ENCODE results near the gene PRPSAP1. TPM values are rescaled to one million over a fixed set of nuclear protein-coding genes. Genes with fewer than 3 reads are reported as not detected.
A peak's percentile ranks its signal among the peaks of the same experiment; 100 is the strongest.

PRPSAP1 gene
- total RNA-seq, 4 donors from 2014 or later: 133 to 198 (median 167) TPM

- Histone ChIP-seq H3K4me1 (peaks cover 0 to 2% of the 10 kb centered on the region in 2 donors), H3K9me3 (no peaks in the 10 kb centered on the region), H3K4me3 (replicated peaks in 1 of 3) (no peak overlapping the region), H3K27me3 (no peaks in the 10 kb centered on the region), H3K36me3 (peaks cover 37 to 39% of the 10 kb centered on the region in 2 donors), H3K27ac (no peak overlapping the region)
- intact Hi-C loops (cut with DNase I): no loop called here
- no peak for DNase-seq
- TF ChIP-seq CTCF (IDR thresholded peaks at IDR 0.05): no peak
- TF ChIP-seq POLR2A (IDR thresholded peaks at IDR 0.05): no peak
- WGBS, 2 donors: 92 to 98% methylated on average over 7 of the region's 7 CpGs
Measured at GRCh38 chr17:76343106-76343505, 10.6 kb downstream of the PRPSAP1 start.

GRCh38 chr17:76341301-76341700 is 12.4 kb downstream of the PRPSAP1 start:
- TF ChIP-seq POLR2A (IDR thresholded peaks at IDR 0.05) (no peak), CTCF (IDR thresholded peaks at IDR 0.05) (no peak)
- intact Hi-C loops (cut with DNase I): no loop called here
- Histone ChIP-seq H3K9me3 (no peaks in the 10 kb centered on the region), H3K4me3 (replicated peaks in 1 of 3) (no peak overlapping the region), H3K27me3 (no peaks in the 10 kb centered on the region), H3K36me3 (peaks cover 22 to 26% of the 10 kb centered on the region in 2 donors), H3K4me1 (peaks cover 0 to 5% of the 10 kb centered on the region in 2 donors), H3K27ac (no peak overlapping the region)
- WGBS, 2 donors: 97 to 98% methylated on average over 6 of the region's 6 CpGs
- no peak for DNase-seq

- peaks cover 6 to 7% of the 10 kb centered on the region in 2 donors for H3K36me3 ChIP-seq
- TF ChIP-seq CTCF (IDR thresholded peaks at IDR 0.05): no peak
- TF ChIP-seq POLR2A (IDR thresholded peaks at IDR 0.05): no peak
- no peaks in the 10 kb centered on the region for H3K9me3 ChIP-seq
- peaks cover 4 to 5% of the 10 kb centered on the region in 2 donors for H3K4me1 ChIP-seq
- intact Hi-C loops (cut with DNase I): no loop called here
- 91 to 96% methylated on average over 6 of the region's 6 CpGs for WGBS, 2 donors
- H3K4me3 ChIP-seq (replicated peaks in 1 of 3): no peak overlapping the region
- no peak for DNase-seq
- H3K27ac ChIP-seq: peak overlapping the region in 1 of 3 donors; percentile 20
- H3K27me3 ChIP-seq: no peaks in the 10 kb centered on the region
Measured at GRCh38 chr17:76337413-76337777, 16.3 kb downstream of the PRPSAP1 start.

- DNase-seq: no peak
- Histone ChIP-seq H3K36me3 (peaks cover 2 to 6% of the 10 kb centered on the region in 2 donors), H3K27ac (no peak overlapping the region), H3K27me3 (no peaks in the 10 kb centered on the region), H3K4me1 (peaks cover 4 to 5% of the 10 kb centered on the region in 2 donors), H3K9me3 (no peaks in the 10 kb centered on the region), H3K4me3 (replicated peaks in 1 of 3) (no peak overlapping the region)
- 94 to 96% methylated on average over 7 of the region's 7 CpGs for WGBS, 2 donors
- intact Hi-C loops (cut with DNase I): no loop called here
- TF ChIP-seq CTCF (IDR thresholded peaks at IDR 0.05): no peak
- no peak for TF ChIP-seq POLR2A (IDR thresholded peaks at IDR 0.05)
Measured at GRCh38 chr17:76336756-76337412, 16.8 kb downstream of the PRPSAP1 start.

GRCh38 chr17:76335716-76336381 is 17.9 kb downstream of the PRPSAP1 start:
- no peaks in the 10 kb centered on the region for H3K27me3 ChIP-seq
- H3K4me3 ChIP-seq (replicated peaks in 1 of 3): no peak overlapping the region
- peaks cover 0 to 11% of the 10 kb centered on the region in 2 donors for H3K36me3 ChIP-seq
- no peak overlapping the region for H3K27ac ChIP-seq
- H3K9me3 ChIP-seq: no peaks in the 10 kb centered on the region
- H3K4me1 ChIP-seq: peaks cover 4 to 5% of the 10 kb centered on the region in 2 donors
- TF ChIP-seq CTCF (IDR thresholded peaks at IDR 0.05): no peak
- no peak for TF ChIP-seq POLR2A (IDR thresholded peaks at IDR 0.05)
- intact Hi-C loops (cut with DNase I): no loop called here
- WGBS, 2 donors: 93 to 95% methylated on average over 9 of the region's 9 CpGs
- DNase-seq: no peak
